ENCODE data around the gene FAM90A26. TPM values are rescaled to one million over a fixed set of nuclear protein-coding genes. Genes with fewer than 3 reads are reported as not detected.
"Not testable (repeated sequence)": the region's sequence is repeated elsewhere in the genome, so short reads cannot be mapped to it uniquely, and the experiment has no call there.

The FAM90A26 gene, protein sequence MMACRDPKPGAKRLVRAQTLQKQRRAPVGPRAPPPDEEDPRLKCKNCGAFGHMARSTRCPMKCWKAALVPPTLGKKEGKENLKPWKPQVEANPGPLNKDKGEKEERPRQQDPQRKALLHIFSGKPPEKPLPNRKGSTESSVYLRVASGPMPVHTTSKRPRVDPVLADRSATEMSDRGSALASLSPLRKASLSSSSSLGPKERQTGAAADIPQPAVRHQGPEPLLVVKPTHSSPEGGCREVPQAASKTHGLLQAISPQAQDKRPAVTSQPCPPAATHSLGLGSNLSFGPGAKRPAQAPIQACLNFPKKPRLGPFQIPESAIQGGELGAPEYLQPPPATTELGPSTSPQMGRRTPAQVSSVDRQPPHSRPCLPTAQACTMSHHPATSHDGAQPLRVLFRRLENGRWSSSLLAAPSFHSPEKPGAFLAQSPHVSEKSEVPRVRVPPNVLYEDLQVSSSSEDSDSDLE
- total RNA-seq = not detected
- long read RNA-seq, donor 1 = 0 reads
- long read RNA-seq, donor 2 = 0 reads

DNA sequence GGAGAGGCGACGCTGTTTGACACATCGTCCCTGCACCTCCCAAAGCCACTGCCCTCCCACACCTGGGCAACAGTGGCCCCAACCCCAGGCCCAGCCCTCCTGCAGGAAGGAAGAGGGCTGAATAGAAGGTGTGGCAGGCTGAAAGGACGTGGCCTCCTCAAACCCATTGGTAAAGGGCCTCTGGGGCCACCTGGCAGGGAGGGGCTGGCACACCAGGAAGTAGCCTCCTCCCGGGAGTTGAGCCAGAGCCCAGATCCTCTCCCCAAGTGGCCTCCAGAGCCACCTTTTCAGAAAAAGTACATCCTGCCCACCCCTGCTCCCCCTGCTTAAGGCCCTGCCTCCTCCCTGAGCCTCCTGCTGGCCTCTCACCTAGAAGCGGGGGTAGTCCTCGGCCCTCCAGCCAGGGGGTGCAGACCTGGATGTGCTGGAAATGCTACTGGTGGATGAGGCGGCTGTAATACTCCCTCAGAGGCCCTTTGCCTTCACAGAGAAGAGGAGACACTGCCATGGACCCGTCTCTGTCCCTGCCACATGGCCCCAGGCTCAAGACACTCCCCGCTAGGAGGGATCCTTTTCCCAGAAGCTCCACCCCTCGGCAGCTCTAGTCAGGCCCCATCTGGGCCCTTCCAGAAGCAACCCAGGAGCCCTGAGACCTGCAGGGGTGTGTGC is at the start of gene FAM90A26:
Gene FAM90A26, plus strand, starts transcription at position 619 of the 669 bp plus-strand sequence. CDS start 2,764 bp downstream, outside the sequence.
- H3K4me3 ChIP-seq; H3K4me1 ChIP-seq (ENCODE audit: low read depth); H3K36me3 ChIP-seq (ENCODE audit: low read depth); H3K9me3 ChIP-seq; ATAC-seq; intact Hi-C loops (cut with DNase I, micrococcal nuclease): not testable (repeated sequence)
- peak; percentile 56 to 71 (median 60) for DNase-seq

DNA sequence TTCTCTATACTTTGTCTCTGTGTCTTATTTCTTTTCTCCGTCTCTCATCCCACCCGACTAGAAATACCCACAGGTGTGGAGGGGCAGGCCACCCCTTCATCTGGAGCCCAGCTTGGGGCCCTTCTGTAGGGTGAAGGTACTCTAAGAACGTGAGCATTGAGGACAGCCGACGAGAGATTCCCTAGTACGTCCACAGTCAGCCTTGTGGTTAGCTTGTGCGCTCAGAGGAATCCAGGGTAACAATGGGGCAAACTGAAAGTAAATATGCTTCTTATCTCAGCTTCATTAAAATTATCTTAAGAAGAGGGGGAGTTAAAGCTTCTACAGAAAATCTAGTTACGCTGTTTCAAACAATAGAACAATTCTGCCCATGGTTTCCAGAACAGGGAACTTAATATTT is 47.5 kb upstream of the FAM90A26 start:
- H3K9me3 ChIP-seq; DNase-seq; H3K36me3 ChIP-seq (ENCODE audit: low read depth); H3K4me3 ChIP-seq; H3K4me1 ChIP-seq (ENCODE audit: low read depth); ATAC-seq; intact Hi-C loops (cut with DNase I, micrococcal nuclease): not testable (repeated sequence)

DNA sequence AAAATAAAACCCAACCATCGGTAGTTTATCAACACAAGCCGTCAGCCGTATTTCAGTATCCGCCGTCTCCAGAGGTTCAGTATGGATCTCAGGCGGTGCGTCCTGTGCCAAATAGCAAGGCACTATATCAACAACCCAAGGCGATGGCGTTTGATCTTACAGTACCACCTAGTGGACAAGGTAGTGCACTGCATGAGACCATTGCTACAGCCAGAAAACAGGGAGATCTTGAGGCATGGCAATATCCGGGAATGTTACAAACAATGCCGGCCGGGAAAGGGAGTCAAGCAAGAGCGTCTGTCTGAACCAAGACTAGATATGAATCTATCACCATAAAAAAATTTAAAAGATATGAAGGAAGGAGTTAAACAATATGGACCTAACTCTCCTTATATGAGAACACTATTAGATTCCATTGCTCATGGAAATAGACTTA is 46.6 kb upstream of the FAM90A26 start:
- H3K4me1 ChIP-seq (ENCODE audit: low read depth); H3K4me3 ChIP-seq; H3K9me3 ChIP-seq; intact Hi-C loops (cut with DNase I, micrococcal nuclease); H3K36me3 ChIP-seq (ENCODE audit: low read depth): not testable (repeated sequence)
- TF ChIP-seq, protein P1, sequence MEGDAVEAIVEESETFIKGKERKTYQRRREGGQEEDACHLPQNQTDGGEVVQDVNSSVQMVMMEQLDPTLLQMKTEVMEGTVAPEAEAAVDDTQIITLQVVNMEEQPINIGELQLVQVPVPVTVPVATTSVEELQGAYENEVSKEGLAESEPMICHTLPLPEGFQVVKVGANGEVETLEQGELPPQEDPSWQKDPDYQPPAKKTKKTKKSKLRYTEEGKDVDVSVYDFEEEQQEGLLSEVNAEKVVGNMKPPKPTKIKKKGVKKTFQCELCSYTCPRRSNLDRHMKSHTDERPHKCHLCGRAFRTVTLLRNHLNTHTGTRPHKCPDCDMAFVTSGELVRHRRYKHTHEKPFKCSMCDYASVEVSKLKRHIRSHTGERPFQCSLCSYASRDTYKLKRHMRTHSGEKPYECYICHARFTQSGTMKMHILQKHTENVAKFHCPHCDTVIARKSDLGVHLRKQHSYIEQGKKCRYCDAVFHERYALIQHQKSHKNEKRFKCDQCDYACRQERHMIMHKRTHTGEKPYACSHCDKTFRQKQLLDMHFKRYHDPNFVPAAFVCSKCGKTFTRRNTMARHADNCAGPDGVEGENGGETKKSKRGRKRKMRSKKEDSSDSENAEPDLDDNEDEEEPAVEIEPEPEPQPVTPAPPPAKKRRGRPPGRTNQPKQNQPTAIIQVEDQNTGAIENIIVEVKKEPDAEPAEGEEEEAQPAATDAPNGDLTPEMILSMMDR (IDR thresholded peaks at IDR 0.05) = peak; percentile 75
- ATAC-seq (peak; percentile 64), DNase-seq (peak in 2 of 3 donors; percentile 47 to 67)

DNA sequence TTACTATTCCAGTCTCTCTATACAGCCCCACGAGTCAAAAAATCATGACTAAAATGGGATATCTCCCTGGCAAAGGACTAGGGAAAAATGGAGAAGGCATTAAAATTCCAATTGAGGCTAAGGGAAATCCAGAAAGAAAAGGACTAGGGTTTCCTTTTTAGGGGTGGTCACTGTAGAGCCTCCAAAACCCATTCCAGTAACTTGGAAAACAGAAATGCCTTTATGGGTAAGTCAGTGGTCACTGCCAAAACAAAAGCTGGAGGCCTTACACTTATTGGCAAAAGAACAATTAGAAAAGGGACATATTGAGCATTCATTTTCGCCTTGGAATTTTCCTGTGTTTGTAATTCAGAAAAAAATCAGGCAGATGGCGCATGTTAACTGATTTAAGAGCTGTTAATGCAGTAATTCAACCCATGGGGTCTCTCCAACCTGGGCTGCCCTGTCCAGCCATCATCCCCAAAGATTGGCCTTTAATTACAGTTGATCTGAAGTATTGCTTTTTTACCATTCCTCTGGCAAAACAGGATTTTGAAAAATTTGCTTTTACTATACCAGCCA is 44.5 kb upstream of the FAM90A26 start:
- H3K9me3 ChIP-seq; DNase-seq; H3K4me3 ChIP-seq; H3K36me3 ChIP-seq (ENCODE audit: low read depth); intact Hi-C loops (cut with DNase I, micrococcal nuclease); ATAC-seq; H3K4me1 ChIP-seq (ENCODE audit: low read depth): not testable (repeated sequence)

DNA sequence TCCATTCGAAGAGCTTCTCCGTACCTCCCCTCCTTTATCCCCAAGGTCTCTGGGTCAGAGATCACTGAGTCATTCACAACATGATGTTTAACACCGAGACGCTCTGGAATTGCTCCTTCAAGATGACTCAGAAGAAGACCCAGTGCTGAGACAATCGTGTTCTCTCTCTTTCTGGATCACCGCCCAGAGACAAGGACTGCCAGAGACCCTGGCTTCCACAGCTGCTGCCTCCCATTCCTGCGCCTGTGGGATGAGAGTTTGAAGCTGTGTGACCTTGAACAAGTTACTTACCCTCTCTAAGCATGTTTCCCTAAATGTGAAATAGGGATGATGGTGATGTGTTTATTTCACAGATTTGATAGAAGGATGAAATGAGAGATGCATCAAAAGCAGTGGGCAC is 38.8 kb upstream of the FAM90A26 start:
- H3K4me3 ChIP-seq; H3K36me3 ChIP-seq (ENCODE audit: low read depth); intact Hi-C loops (cut with DNase I, micrococcal nuclease); H3K9me3 ChIP-seq; DNase-seq; H3K4me1 ChIP-seq (ENCODE audit: low read depth); ATAC-seq: not testable (repeated sequence)

DNA sequence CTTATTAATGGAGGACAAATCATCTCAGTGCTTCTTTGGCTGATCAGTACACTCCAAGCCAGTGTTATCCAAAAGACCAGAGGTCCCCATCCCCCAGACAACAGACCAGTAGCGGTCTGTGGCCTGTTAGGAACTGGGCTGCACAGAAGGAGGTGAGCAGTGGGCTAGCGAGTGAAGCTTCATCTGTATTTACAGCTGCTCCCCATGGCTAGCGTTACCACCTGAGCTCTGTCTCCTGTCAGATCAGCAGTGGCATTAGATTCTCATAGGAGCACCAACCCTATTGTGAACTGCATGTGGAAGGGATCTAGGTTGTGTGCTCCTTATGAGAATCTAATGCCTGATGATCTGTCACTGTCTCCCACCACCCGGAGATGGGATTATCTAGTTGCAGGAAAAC is 37.4 kb upstream of the FAM90A26 start:
- DNase-seq; ATAC-seq; H3K9me3 ChIP-seq; H3K4me1 ChIP-seq (ENCODE audit: low read depth); H3K36me3 ChIP-seq (ENCODE audit: low read depth); H3K4me3 ChIP-seq; intact Hi-C loops (cut with DNase I, micrococcal nuclease): not testable (repeated sequence)

DNA sequence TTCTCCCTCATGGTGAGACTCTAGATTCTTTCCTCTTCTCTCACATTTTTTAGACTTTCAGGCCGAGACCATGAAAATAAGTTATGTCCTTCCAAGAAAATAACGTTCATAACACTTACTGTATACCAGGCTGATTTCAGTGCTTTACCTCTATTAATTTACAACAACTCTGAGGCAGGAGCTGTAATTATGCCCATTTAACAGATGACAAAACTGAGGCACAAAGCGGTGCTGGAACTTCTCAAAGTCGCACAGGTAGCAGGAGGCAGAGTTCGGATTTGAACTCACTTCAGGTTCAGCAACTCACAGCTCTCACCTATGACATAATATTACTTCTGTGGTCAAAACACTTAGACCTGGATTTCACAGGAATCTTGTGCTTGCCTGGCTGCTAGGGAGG is 36.2 kb upstream of the FAM90A26 start:
- H3K36me3 ChIP-seq (ENCODE audit: low read depth); H3K4me3 ChIP-seq; H3K4me1 ChIP-seq (ENCODE audit: low read depth); H3K9me3 ChIP-seq; intact Hi-C loops (cut with DNase I, micrococcal nuclease); DNase-seq; ATAC-seq: not testable (repeated sequence)

DNA sequence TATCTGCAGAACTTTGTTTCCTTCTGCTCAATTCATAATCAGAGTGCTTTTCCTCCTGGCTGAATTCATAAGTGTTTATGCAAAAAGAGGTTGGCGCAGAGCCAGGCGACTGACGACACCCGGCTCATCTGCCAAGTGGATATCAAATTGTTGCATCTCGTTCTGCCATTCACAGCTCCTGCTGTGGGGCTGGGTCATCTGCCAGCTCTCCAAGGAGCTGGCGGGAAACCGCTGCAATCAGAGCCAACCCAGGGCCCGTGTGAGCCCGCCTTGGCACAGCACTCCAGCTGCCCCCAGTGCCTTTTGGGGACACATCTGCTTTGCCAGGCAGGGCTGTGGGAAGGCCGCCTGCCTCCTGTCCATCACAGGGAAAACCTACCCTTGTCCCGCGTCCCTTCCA is 35.7 kb upstream of the FAM90A26 start:
- H3K36me3 ChIP-seq (ENCODE audit: low read depth); H3K9me3 ChIP-seq; intact Hi-C loops (cut with DNase I, micrococcal nuclease); ATAC-seq; H3K4me1 ChIP-seq (ENCODE audit: low read depth); H3K4me3 ChIP-seq: not testable (repeated sequence)
- DNase-seq = peak; percentile 44 to 56 (median 49)

DNA sequence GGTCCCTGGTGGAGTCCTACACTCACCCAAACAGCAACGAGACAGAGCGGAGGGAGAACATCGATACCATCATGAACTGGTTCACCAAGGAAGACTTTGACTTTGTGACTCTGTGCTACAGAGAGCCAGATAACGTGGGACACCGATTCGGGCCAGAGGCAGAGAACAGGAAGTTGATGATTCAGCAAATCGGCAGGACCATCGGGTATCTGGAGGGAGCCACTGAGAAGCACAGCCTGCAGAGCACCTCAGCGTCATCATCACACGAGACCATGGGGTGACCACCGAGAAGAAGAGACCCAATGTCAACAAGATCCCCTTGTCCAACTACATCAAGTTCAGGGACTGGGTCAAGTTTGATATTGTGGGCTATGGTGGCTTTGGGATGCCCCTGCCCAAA is 29.2 kb upstream of the FAM90A26 start:
- ATAC-seq; intact Hi-C loops (cut with DNase I, micrococcal nuclease); H3K36me3 ChIP-seq (ENCODE audit: low read depth): not testable (repeated sequence)

DNA sequence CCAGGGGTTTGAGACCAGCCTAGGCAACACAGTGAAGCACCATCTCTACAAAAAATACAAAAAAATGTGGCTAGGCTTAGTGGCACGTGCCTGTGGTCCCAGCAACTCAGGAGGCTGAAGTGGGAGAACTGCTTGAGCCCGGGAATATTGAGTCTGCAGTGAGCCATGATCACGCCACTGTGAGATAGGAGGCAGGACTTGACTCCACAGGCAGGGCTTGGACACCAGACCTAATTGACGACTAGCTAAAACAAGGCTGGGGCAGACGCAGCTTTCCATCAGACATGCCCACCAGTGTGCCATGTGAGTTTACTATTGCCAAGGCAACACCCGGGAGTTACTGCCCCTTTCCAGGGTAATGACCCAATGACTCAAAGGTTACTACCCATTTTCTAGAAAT is 27.4 kb upstream of the FAM90A26 start:
- not testable (repeated sequence) for DNase-seq, ATAC-seq, H3K4me3 ChIP-seq

More for the DNA sequence above, 29.2 kb upstream of the FAM90A26 start:
- not testable (repeated sequence) for H3K4me1 ChIP-seq (ENCODE audit: low read depth); H3K4me3 ChIP-seq; DNase-seq; H3K9me3 ChIP-seq

More for the DNA sequence above, 27.4 kb upstream of the FAM90A26 start:
- H3K4me1 ChIP-seq (ENCODE audit: low read depth); H3K9me3 ChIP-seq; H3K36me3 ChIP-seq (ENCODE audit: low read depth); intact Hi-C loops (cut with DNase I, micrococcal nuclease): not testable (repeated sequence)
